HepG2 (cell line): Measurements from ENCODE around the gene POLR3E. TPM values are rescaled to one million over a fixed set of nuclear protein-coding genes. Genes with fewer than 3 reads are reported as not detected.

Experiments
- ARNT ChIP-seq: fragments of 450-650 bp; IDR thresholded peaks from 2 replicates; pipeline ENCODE4 v1.6.1; 2017
- ATRX ChIP-seq: sonication (generic); formaldehyde crosslinking; IDR thresholded peaks from 2 replicates; pipeline ENCODE4 v1.4.0; 2020; ENCODE audit warnings: missing genetic modification reagents, borderline replicate concordance
- CHCHD3 ChIP-seq: sonication (generic); formaldehyde crosslinking; IDR thresholded peaks from 2 replicates; pipeline ENCODE4 v1.8.0; 2022; ENCODE audit warnings: mild to moderate bottlenecking, missing genetic modification reagents, moderate library complexity
- CHD4 ChIP-seq: fragments of 200-600 bp; sonication (generic); IDR thresholded peaks from 2 replicates; pipeline ENCODE4 v1.7.0; 2017; ENCODE audit warnings: mild to moderate bottlenecking, low read length, borderline replicate concordance
- DR1 ChIP-seq: sonication (generic); formaldehyde crosslinking; IDR thresholded peaks from 2 replicates; pipeline ENCODE4 v1.8.0; 2021; ENCODE audit warnings: mild to moderate bottlenecking, missing genetic modification reagents, inconsistent platforms
- ERF ChIP-seq: IDR thresholded peaks from 2 replicates; pipeline ENCODE4 v1.6.1; 2018; ENCODE audit warnings: missing biosample characterization, missing genetic modification reagents
- HES4 ChIP-seq: sonication (generic); formaldehyde crosslinking; IDR thresholded peaks from 2 replicates; pipeline ENCODE4 v1.9.0; 2021; ENCODE audit warnings: mild to moderate bottlenecking, missing genetic modification reagents, borderline replicate concordance
- HNRNPUL1 ChIP-seq: fragments of 200-400 bp; formaldehyde crosslinking; IDR thresholded peaks from 2 replicates; pipeline ENCODE4 v1.6.1; 2017; ENCODE audit warnings: low read depth, mild to moderate bottlenecking, low read length, moderate library complexity
- MAFF ChIP-seq: IDR thresholded peaks from 2 replicates; pipeline ENCODE4 v1.6.1; 2011; ENCODE audit warnings: low read depth, low read length, improper control_type of control experiment
- PHB2 ChIP-seq: fragments of 450-650 bp; IDR thresholded peaks from 2 replicates; pipeline ENCODE4 v1.6.1; 2018; ENCODE audit not compliant: partially characterized antibody
- RBM39 ChIP-seq: fragments of 200-400 bp; formaldehyde crosslinking; IDR thresholded peaks from one replicate; pipeline ENCODE4 v1.6.1; 2018; ENCODE audit warnings: antibody characterized with exemption, mild to moderate bottlenecking, low read depth, low read length; ENCODE audit not compliant: poor library complexity, severe bottlenecking
- RFX5 ChIP-seq: IDR thresholded peaks from 2 replicates; pipeline ENCODE4 v1.6.1; 2011; ENCODE audit warnings: low read depth, low read length, improper control_type of control experiment
- TARDBP ChIP-seq: sonication (generic); formaldehyde crosslinking; IDR thresholded peaks from 2 replicates; pipeline ENCODE4 v1.8.0; 2022; ENCODE audit warnings: mild to moderate bottlenecking, missing genetic modification reagents
- YEATS2 ChIP-seq: sonication (generic); formaldehyde crosslinking; IDR thresholded peaks from 2 replicates; pipeline ENCODE4 v1.4.0; 2020; ENCODE audit warnings: missing genetic modification reagents, borderline replicate concordance
- ZEB1 ChIP-seq: IDR thresholded peaks from 2 replicates; pipeline ENCODE4 v1.6.1; 2012; ENCODE audit warnings: mild to moderate bottlenecking, low read depth, inconsistent platforms; ENCODE audit not compliant: insufficient replicate concordance
- ZFP1 ChIP-seq: IDR thresholded peaks from 2 replicates; pipeline ENCODE4 v1.6.1; 2016
- ZIK1 ChIP-seq: sonication (generic); formaldehyde crosslinking; IDR thresholded peaks from 2 replicates; pipeline ENCODE4 v1.5.0; 2020; ENCODE audit warnings: mild to moderate bottlenecking, low read depth, missing genetic modification reagents, borderline replicate concordance
- ZNF292 ChIP-seq: sonication (generic); formaldehyde crosslinking; IDR thresholded peaks from 2 replicates; pipeline ENCODE4 v1.8.1; 2022; ENCODE audit warnings: mild to moderate bottlenecking, low read depth, missing genetic modification reagents, borderline replicate concordance
- ZNF484 ChIP-seq: sonication (generic); formaldehyde crosslinking; IDR thresholded peaks from 2 replicates; pipeline ENCODE4 v1.5.1; 2020; ENCODE audit warnings: mild to moderate bottlenecking, low read depth, missing genetic modification reagents, borderline replicate concordance
- ZNF674 ChIP-seq: sonication (generic); formaldehyde crosslinking; IDR thresholded peaks from 2 replicates; pipeline ENCODE4 v1.5.0; 2020; ENCODE audit warnings: low read depth, mild to moderate bottlenecking, missing genetic modification reagents
- polyA plus RNA-seq, 8 experiments: library from polyadenylated mRNA; depleted of rRNA in 3 of 8; stranded (reverse) in 7 of 8; unstranded in 1 of 8; fragments of >200 nt; fragmentation: Illumina TruSeq in 4 of 8; extraction: Trizol in 4 of 8; gene quantifications; 2 replicates each; pipeline versions ENCODE4 v1.2.1 to v1.2.3, GENCODE V29; 2011 to 2016; ENCODE audit warnings: low read depth in 4 of 8, missing spikeins in 1 of 8, mixed read lengths in 1 of 8; ENCODE audit not compliant: insufficient read depth in 1 of 8
- total RNA-seq, 5 experiments: library from RNA; depleted of rRNA; stranded (reverse); fragments of >200 nt; fragmentation: Illumina TruSeq; extraction: Trizol; gene quantifications; 2 replicates each; pipeline ENCODE4 v1.2.3, GENCODE V29; 2016; ENCODE audit warnings: low read depth in 1 of 5
- TF ChIP-seq, protein P1 (sequence below), 2 experiments: sonication (generic) in 1 of 2; formaldehyde crosslinking in 1 of 2; IDR thresholded peaks; 2 replicates each; pipeline versions ENCODE4 v1.6.1 to v1.9.0; 2014 to 2022; ENCODE audit warnings: antibody characterized with exemption in 1 of 2, borderline replicate concordance in 1 of 2, inconsistent platforms in 1 of 2, low read depth in 1 of 2, missing genetic modification reagents in 1 of 2

POLR3E gene
- total and polyA plus RNA-seq, 2 of the 13 experiments (the other 11 are each of a cell fraction or from before 2014, with no cell fraction given) = 135 to 262 TPM

DNA sequence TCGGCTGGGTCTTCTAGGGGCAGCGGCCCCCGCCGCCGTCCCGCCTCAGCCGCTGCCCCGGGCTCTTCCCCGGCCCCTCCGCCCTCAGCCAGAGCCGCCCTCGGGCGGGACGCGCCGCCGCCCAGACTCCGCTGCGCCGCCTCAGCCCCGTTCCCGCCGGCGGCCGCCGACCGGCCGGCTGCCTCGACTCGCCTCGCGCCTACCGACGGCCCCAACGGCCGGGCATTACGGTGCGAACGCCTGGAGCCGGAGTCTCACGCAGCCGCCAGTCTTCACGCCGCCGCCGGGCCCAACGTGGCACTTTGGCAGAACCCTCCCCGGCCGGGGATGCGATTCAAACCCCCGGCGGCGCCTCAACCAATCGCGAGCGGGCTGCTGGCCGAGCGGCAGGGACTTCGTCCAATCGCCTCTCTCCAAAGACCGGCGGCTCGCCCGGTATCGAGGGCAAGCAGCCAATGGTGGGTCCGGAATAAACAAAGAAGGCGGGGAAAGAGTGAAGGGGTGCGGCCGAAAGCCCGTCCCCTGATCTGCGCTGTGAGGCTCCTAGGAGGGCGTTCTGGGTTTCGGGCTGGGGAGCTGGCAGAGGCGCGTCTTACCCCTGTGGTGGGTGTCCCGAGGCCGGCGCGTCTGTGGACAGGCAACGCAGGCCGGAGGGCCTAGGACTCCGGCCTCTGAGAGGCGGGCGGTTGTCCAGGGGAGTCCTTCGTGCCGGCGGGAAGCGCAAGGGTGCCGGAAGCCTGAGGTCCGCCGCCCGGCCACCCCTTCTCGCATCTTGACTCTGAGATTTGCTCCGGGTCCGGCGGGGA, 77.3 kb downstream of the POLR3E start, which contains the start of gene CDR2 (continued):
- TF ChIP-seq RBM39 (peak; percentile 95), ZEB1 (peak; percentile 49), PHB2 (no peak), MAFF (no peak), ZNF484 (0 out of 2 replicates have a peak, but pooled peaks have one; percentile 30), CHD4 (no peak), TARDBP (no peak; the same call in 1 of the 2 replicates), ZIK1 (CRISPR knock-in tag) (peak; percentile 90), ARNT (no peak), YEATS2 (CRISPR knock-in tag) (peak; percentile 75), ERF (CRISPR knock-in tag) (peak; percentile 80; the same call in 1 of the 2 replicates), DR1 (CRISPR knock-in tag) (peak; percentile 93), ZNF292 (CRISPR knock-in tag) (peak; percentile 79), ZNF674 (peak; percentile 42), HNRNPUL1 (0 out of 2 replicates have a peak, but pooled peaks have one; percentile 47), ATRX (no peak), CHCHD3 (CRISPR knock-in tag) (no peak), ZFP1 (CRISPR knock-in tag) (peak; percentile 53; the same call in 1 of the 2 replicates), HES4 (CRISPR knock-in tag) (no peak; the same call in 1 of the 2 replicates), RFX5 (peak; percentile 65)
- TF ChIP-seq, protein P1, sequence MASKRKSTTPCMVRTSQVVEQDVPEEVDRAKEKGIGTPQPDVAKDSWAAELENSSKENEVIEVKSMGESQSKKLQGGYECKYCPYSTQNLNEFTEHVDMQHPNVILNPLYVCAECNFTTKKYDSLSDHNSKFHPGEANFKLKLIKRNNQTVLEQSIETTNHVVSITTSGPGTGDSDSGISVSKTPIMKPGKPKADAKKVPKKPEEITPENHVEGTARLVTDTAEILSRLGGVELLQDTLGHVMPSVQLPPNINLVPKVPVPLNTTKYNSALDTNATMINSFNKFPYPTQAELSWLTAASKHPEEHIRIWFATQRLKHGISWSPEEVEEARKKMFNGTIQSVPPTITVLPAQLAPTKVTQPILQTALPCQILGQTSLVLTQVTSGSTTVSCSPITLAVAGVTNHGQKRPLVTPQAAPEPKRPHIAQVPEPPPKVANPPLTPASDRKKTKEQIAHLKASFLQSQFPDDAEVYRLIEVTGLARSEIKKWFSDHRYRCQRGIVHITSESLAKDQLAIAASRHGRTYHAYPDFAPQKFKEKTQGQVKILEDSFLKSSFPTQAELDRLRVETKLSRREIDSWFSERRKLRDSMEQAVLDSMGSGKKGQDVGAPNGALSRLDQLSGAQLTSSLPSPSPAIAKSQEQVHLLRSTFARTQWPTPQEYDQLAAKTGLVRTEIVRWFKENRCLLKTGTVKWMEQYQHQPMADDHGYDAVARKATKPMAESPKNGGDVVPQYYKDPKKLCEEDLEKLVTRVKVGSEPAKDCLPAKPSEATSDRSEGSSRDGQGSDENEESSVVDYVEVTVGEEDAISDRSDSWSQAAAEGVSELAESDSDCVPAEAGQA (IDR thresholded peaks at IDR 0.05; ENCODE audit: low read depth) = no peak
- TF ChIP-seq, protein P1 (CRISPR knock-in tag; IDR thresholded peaks at IDR 0.05; ENCODE audit: borderline replicate concordance) = peak; percentile 97
